Skeletal muscle tissue (tissue), 5 donors: ENCODE results near the gene UBE2N. TPM values are rescaled to one million over a fixed set of nuclear protein-coding genes. Genes with fewer than 3 reads are reported as not detected.

Source experiments
- H3K27ac ChIP-seq: one replicate; pipeline ENCODE4 v1.7.0; 2013; ENCODE audit warnings: mild to moderate bottlenecking, low read depth, low read length, inconsistent platforms
- H3K27me3 ChIP-seq, 3 donors: one replicate each; pipeline ENCODE4 v1.7.0; 2013; ENCODE audit warnings: low read length in 3 of 3; ENCODE audit not compliant: control insufficient read depth in 3 of 3, insufficient read depth in 3 of 3
- H3K36me3 ChIP-seq, 3 donors: one replicate each; pipeline ENCODE4 v1.7.0; 2013; ENCODE audit warnings: low read length in 3 of 3; ENCODE audit not compliant: control insufficient read depth in 3 of 3, insufficient read depth in 3 of 3
- H3K4me1 ChIP-seq, 3 donors: one replicate each; pipeline ENCODE4 v1.7.0; 2013; ENCODE audit warnings: low read length in 3 of 3, mild to moderate bottlenecking in 3 of 3; ENCODE audit not compliant: control insufficient read depth in 3 of 3, insufficient read depth in 3 of 3
- H3K4me3 ChIP-seq, 3 donors: one replicate each; pipeline ENCODE4 v1.7.0; 2013; ENCODE audit warnings: low read length in 3 of 3
- H3K9ac ChIP-seq, 3 donors: one replicate each; pipeline ENCODE4 v1.7.0; 2013; ENCODE audit warnings: low read length in 3 of 3, mild to moderate bottlenecking in 3 of 3, moderate library complexity in 2 of 3, low read depth in 1 of 3
- H3K9me3 ChIP-seq, 3 donors: one replicate each; pipeline ENCODE4 v1.7.0; 2013; ENCODE audit warnings: low read length in 3 of 3; ENCODE audit not compliant: control insufficient read depth in 3 of 3
- small RNA-seq: library from RNA; depleted of rRNA; stranded (forward); fragments of <200 nt; gene quantifications from one replicate; pipeline ENCODE3, GENCODE V24; 2014
- total RNA-seq: library from RNA; depleted of rRNA; stranded (reverse); fragments of >200 nt; gene quantifications from one replicate; pipeline ENCODE4 v1.2.3, GENCODE V29; 2014
- donor health status: Osteomylitis.

UBE2N gene
- total RNA-seq, 1 donor from 2014 or later: 51.7 TPM

DNA sequence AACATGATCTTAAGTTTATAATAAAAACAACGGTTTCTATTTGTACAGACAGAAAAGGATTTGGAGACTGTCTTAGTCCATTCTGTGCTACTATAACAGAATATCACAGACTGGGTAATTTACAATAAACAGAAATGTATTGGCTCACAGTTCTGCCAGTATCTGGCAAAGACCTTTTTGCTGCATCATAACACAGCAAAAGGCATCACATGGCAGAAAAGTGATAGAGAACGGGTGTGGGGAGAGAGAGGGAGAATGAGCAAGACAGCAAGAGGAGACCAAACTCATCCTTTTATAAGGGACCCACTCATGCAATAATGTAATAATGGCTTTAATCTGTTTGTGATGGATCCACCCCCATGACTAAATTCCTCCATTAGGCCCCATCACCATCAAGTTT lies 81.1 kb downstream of the UBE2N start:
- peak overlapping the region; percentile 84 for H3K27ac ChIP-seq
- no peaks in the 10 kb centered on the region for H3K27me3 ChIP-seq
- no peaks in the 10 kb centered on the region for H3K36me3 ChIP-seq
- no peaks in the 10 kb centered on the region for H3K9me3 ChIP-seq
- peaks cover 12 to 35% (median 15%) of the 10 kb centered on the region in 3 donors for H3K4me1 ChIP-seq
- H3K4me3 ChIP-seq: no peak overlapping the region
- H3K9ac ChIP-seq: peak overlapping the region in 1 of 3 donors; percentile 7

DNA sequence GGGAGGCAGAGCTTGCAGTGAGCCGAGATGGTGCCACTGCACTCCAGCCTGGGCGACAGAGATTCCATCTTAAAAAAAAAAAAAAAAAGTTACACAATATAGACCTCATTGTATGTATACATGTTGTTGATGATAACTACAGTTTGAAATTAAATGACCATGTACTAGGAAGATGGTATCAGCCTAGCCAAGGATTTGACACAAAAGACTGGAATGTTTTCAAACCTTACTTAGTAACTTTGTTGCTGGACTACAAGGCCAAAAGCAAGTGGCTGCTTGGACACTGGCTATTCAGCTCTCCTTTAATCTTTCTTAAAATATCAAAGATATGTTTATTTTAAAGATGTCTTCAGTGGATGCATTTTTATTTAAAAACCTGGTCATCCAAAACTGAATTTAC lies 82.9 kb downstream of the UBE2N start:
- Histone ChIP-seq H3K27me3 (no peaks in the 10 kb centered on the region), H3K27ac (no peak overlapping the region), H3K9ac (no peak overlapping the region), H3K4me1 (peaks cover 12 to 33% (median 15%) of the 10 kb centered on the region in 3 donors), H3K9me3 (no peaks in the 10 kb centered on the region), H3K36me3 (no peaks in the 10 kb centered on the region), H3K4me3 (no peak overlapping the region)

DNA sequence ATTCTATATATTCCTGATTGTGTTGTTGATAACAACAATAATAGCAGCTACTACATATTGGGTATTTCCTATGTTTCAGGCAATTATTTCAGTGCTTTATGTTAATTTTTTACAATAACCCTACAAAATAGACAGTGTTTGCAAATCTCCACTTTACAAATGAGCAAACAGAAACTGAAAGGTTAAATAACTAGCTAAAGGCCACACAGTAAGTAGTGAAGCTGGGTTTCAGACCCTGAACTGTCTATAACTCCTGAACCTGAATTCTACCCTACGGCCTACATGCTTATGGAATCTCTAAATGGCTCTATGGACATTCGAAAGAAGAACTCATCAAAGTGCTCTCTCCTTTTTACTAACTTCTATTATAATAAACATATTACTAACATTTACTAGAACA lies 83.7 kb downstream of the UBE2N start:
- H3K9me3 ChIP-seq: no peaks in the 10 kb centered on the region
- no peak overlapping the region for H3K9ac ChIP-seq
- H3K4me1 ChIP-seq: peaks cover 12 to 33% (median 15%) of the 10 kb centered on the region in 3 donors
- no peak overlapping the region for H3K4me3 ChIP-seq
- H3K36me3 ChIP-seq: no peaks in the 10 kb centered on the region
- no peak overlapping the region for H3K27ac ChIP-seq
- no peaks in the 10 kb centered on the region for H3K27me3 ChIP-seq

DNA sequence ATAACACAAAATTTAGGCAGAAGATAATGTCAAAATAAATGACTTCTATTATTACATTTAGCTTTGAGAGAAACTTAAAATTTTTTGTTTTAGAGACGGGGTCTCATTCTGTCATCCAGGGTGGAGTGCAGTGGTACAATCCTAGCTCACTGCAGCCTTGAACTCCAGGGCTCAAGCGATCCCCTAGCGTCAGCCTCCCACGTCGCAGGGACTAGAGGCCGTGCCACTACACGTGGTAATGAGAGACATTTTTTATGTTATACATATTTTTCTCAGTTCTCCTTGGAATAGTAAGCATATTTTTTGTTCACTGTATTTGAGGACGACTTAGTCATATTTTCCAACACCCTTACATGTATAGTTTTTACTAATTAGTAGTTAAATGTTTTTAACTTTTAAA lies 85.5 kb downstream of the UBE2N start:
- H3K9ac ChIP-seq: no peak overlapping the region
- H3K4me3 ChIP-seq: no peak overlapping the region
- no peaks in the 10 kb centered on the region for H3K36me3 ChIP-seq
- H3K27me3 ChIP-seq: no peaks in the 10 kb centered on the region
- no peaks in the 10 kb centered on the region for H3K9me3 ChIP-seq
- peaks cover 9 to 17% (median 11%) of the 10 kb centered on the region in 3 donors for H3K4me1 ChIP-seq
- H3K27ac ChIP-seq: no peak overlapping the region

Small RNAs within 50 kb of the gene (small RNA-seq; reads per million reads assigned to genes)
- not detected for gene RF00019

Other genes starting within 250 kb of the UBE2N start
- 62.1 TPM for gene NUDT4, start 64.0 kb downstream of the UBE2N start, total RNA-seq
- 28.7 TPM for gene MRPL42, start 25.6 kb upstream of the UBE2N start, total RNA-seq
- gene SOCS2, start 130.7 kb upstream of the UBE2N start, total RNA-seq: 13.6 TPM
- gene CRADD, start 235.4 kb upstream of the UBE2N start, total RNA-seq: 18.3 TPM